Transverse colon (tissue), 4 donors: ENCODE results near the gene ATOH8. TPM values are rescaled to one million over a fixed set of nuclear protein-coding genes. Genes with fewer than 3 reads are reported as not detected.
A peak's percentile ranks its signal among the peaks of the same experiment; 100 is the strongest.

Experiments
- DNase-seq: peaks from one replicate; pipeline ENCODE4 v3.0.0-alpha.2; 2019
- H3K27ac ChIP-seq, 4 donors: fragments of 200-600 bp; sonication (generic); 2 replicates each; pipeline ENCODE4 v1.5.1; 2016 to 2018; ENCODE audit warnings: inconsistent platforms in 4 of 4
- H3K27me3 ChIP-seq: fragments of 200-600 bp; sonication (generic); 2 replicates; pipeline ENCODE4 v1.5.1; 2017; ENCODE audit warnings: inconsistent platforms
- H3K36me3 ChIP-seq, 4 donors: fragments of 200-600 bp; sonication (generic); 2 replicates each; pipeline ENCODE4 v1.5.1; 2017 to 2019; ENCODE audit warnings: inconsistent platforms in 4 of 4
- H3K4me1 ChIP-seq, 4 donors: fragments of 200-600 bp; sonication (generic); 2 replicates each; pipeline ENCODE4 v1.5.1; 2017 to 2020; ENCODE audit warnings: inconsistent platforms in 4 of 4
- H3K4me3 ChIP-seq, 4 donors: fragments of 200-600 bp; sonication (generic); 1 replicate in 1 of 4; 2 replicates in 3 of 4; pipeline versions ENCODE4 v1.5.1 to v1.6.1; 2017 to 2019; ENCODE audit warnings: inconsistent platforms in 4 of 4
- H3K9me3 ChIP-seq, 2 donors: fragments of 200-600 bp; sonication (generic); 2 replicates each; pipeline ENCODE4 v1.5.1; 2017 to 2019; ENCODE audit warnings: inconsistent platforms in 2 of 2
- EP300 ChIP-seq: sonication (generic); formaldehyde crosslinking; IDR thresholded peaks from one replicate; pipeline ENCODE4 v1.6.1; 2017; ENCODE audit warnings: antibody characterized with exemption, low read depth
- POLR2A ChIP-seq: fragments of 450-650 bp; IDR thresholded peaks from one replicate; pipeline ENCODE4 v1.6.1; 2016; ENCODE audit warnings: antibody characterized with exemption, mild to moderate bottlenecking, moderate library complexity
- POLR2AphosphoS5 ChIP-seq, 3 donors: sonication (generic); formaldehyde crosslinking; IDR thresholded peaks; one replicate each; pipeline ENCODE4 v1.6.1; 2016; ENCODE audit warnings: antibody characterized with exemption in 3 of 3
- WGBS, 2 donors: methylation state at CpG; one replicate each; pipeline ENCODE4 v1.1.5; 2018; ENCODE audit warnings: low coverage in 1 of 2; 5-methylcytosine and 5-hydroxymethylcytosine counted together
- in situ Hi-C, 4 donors: fragments of 200-750 bp; cut with MboI; loops; one replicate each; pipeline versions ENCODE4 v1.15.0 to v1.15.1; 2017; ENCODE audit warnings: low sequenced_read_pairs in 3 of 4, low pct_ligation_motif_present in 1 of 4, low pct_unique_long_range_greater_than_20kb in 1 of 4
- intact Hi-C: fragments of 100-400 bp; cut with DNase I; formaldehyde crosslinking; loops from one replicate; pipeline ENCODE4 v1.15.1; 2023; ENCODE audit warnings: low total_unique reads
- total RNA-seq, 4 donors: library from RNA; depleted of rRNA; stranded (reverse); fragments of >200 nt; gene quantifications; one replicate each; pipeline ENCODE4 v1.1.0, GENCODE V29; 2016
- TF ChIP-seq, protein P1 (sequence below), 5 experiments: fragments of 200-600 bp in 3 of 5; fragments of 450-650 bp in 2 of 5; sonication (generic) in 3 of 5; IDR thresholded peaks; 1 replicate in 2 of 5; 2 replicates in 3 of 5; pipeline ENCODE4 v1.5.1; 2016 to 2017; ENCODE audit warnings: antibody characterized with exemption in 5 of 5, inconsistent platforms in 3 of 5, mild to moderate bottlenecking in 2 of 5, moderate library complexity in 1 of 5

Gene ATOH8
- total RNA-seq, 4 donors from 2014 or later: 7.4 to 32.6 (median 14.4) TPM

DNA sequence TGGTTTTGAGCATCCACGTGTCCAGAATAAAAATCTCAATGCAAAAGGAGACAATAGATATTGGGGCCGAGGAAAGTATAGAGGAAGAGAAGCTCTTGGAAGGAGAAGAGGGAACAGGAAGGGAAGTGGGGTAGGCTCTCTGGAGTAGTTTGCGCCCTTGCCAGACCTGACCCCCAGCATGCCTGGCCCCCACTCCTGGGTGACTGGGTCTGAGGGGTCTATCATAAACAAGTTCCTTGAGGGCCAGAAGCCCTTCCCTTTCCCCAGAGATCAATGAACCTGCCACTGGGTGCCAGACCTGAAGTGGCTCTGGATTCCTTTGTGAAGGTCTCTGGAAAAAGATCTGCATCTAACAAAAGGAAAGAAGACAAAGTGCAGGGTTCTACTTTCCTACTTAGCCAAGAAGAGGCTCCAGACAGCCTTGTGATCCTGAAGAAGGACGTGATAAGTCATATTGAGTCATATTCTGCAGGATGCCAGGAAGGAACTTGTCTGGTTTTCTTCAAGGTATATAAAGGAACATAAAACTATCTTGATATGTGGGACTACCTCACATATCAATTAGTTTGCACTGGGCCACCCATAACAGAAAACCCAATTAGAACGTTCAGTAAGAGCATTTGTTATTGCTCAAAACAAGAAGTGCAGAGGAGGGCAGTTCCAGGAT is 18.7 kb upstream of the ATOH8 start:
- intact Hi-C loops: no loop called here

DNA sequence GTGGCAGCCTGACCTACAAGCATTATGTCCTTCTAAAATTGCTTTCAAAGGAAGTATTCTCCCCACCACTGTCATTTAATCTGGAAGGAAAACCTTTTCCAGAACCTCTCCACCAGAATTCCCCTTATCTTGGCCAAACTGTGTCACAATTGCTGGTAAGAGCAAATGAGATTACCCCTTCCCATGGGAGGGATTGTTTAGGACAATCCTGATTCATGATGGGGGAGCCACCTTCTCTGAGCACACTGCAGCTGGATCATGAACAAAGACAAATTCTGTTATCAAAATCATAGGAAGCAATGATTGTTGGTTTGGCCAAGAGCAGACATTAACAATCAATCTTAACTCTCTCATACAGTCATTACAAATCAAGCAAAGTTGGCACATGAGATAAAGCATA is 18.1 kb upstream of the ATOH8 start:
- Histone ChIP-seq H3K27me3 (no peaks in the 10 kb centered on the region), H3K27ac (peak overlapping the region in 2 of 4 donors; percentile 9 to 50), H3K36me3 (no peaks in the 10 kb centered on the region), H3K4me1 (peaks cover 0 to 10% (median 2%) of the 10 kb centered on the region in 4 donors), H3K9me3 (no peaks in the 10 kb centered on the region), H3K4me3 (no peak overlapping the region)
- intact Hi-C loops: no loop called here
- no peak for DNase-seq
- in situ Hi-C loops: loop anchor here in 2 of 4 donors (5.0 kb wide), 2 partner anchors 72 to 77 kb away; no protein-coding TSS in a partner anchor
- TF ChIP-seq EP300 (no peak), POLR2A (no peak), POLR2AphosphoS5 (IDR thresholded peaks at IDR 0.05) (no peak)
- TF ChIP-seq, protein P1, sequence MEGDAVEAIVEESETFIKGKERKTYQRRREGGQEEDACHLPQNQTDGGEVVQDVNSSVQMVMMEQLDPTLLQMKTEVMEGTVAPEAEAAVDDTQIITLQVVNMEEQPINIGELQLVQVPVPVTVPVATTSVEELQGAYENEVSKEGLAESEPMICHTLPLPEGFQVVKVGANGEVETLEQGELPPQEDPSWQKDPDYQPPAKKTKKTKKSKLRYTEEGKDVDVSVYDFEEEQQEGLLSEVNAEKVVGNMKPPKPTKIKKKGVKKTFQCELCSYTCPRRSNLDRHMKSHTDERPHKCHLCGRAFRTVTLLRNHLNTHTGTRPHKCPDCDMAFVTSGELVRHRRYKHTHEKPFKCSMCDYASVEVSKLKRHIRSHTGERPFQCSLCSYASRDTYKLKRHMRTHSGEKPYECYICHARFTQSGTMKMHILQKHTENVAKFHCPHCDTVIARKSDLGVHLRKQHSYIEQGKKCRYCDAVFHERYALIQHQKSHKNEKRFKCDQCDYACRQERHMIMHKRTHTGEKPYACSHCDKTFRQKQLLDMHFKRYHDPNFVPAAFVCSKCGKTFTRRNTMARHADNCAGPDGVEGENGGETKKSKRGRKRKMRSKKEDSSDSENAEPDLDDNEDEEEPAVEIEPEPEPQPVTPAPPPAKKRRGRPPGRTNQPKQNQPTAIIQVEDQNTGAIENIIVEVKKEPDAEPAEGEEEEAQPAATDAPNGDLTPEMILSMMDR (IDR thresholded peaks at IDR 0.05): no peak

More for the DNA sequence above, 18.7 kb upstream of the ATOH8 start:
- H3K9me3 ChIP-seq: no peaks in the 10 kb centered on the region
- peak overlapping the region in 3 of 4 donors; percentile 9 to 50 (median 18) for H3K27ac ChIP-seq
- 54 to 73% methylated on average over 2 to 5 of the region's 5 CpGs for WGBS, 2 donors
- H3K4me3 ChIP-seq: no peak overlapping the region
- TF ChIP-seq EP300 (no peak), POLR2AphosphoS5 (IDR thresholded peaks at IDR 0.05) (peak; percentile 6 to 64 (median 55))
- peaks cover 0 to 10% (median 2%) of the 10 kb centered on the region in 4 donors for H3K4me1 ChIP-seq
- no peaks in the 10 kb centered on the region for H3K27me3 ChIP-seq
- in situ Hi-C loops: loop anchor here in 3 of 4 donors (5.0 kb wide), 2 partner anchors 72 to 77 kb away; no protein-coding TSS in a partner anchor
- DNase-seq: no peak
- H3K36me3 ChIP-seq: no peaks in the 10 kb centered on the region

DNA sequence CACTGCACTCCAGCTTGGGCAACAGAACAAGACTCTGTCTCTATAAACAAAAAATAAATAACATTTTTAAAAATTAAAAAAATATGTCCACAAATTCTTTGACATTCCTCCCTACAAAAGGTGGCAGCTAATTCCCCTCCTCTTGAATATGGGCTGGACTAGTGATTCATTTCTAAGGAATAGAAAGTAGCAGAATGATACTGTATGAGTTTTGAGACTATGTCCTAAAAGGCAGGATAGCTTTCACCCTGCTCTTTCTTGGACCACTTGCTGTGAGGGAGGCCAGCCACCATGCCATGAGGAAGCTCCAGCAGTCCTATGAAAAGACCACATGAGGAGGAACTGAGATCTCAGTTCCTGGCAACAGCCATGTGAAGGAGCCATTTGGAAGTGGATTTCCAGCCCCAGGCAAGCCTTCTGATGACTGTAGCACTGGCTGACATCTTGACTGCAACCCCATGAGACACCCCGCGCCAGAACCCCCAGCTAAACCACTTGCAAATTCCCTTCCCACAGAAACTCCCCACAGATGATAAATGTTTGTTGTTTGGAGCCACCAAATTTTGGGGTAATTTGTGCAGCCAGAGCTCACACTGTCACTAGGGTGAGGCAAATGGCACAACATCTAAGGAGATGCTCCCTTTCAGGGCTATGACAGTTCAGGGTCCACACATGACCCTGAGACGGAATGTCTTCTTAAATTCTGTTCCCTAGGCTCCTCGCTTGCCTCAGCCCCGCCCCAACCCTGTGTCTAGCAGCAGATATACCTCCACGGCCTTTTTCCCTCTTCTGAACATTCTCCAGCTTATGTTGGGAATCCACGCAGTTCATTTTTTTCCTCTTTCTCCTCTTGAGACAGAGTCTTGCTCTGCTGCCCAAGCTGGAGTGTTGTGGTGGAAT is 17.1 kb upstream of the ATOH8 start:
- Histone ChIP-seq H3K27me3 (no peaks in the 10 kb centered on the region), H3K4me1 (peaks cover 5 to 18% (median 9%) of the 10 kb centered on the region in 4 donors), H3K4me3 (no peak overlapping the region), H3K27ac (peak overlapping the region; percentile 57 to 82 (median 66)), H3K9me3 (no peaks in the 10 kb centered on the region), H3K36me3 (no peaks in the 10 kb centered on the region)
- no peak for DNase-seq
- in situ Hi-C loops (loop anchor here in 2 of 4 donors (5.0 kb wide), 2 partner anchors 71 to 76 kb away; no protein-coding TSS in a partner anchor), intact Hi-C loops (no loop called here)
- TF ChIP-seq POLR2AphosphoS5 (IDR thresholded peaks at IDR 0.05): no peak
- TF ChIP-seq EP300: no peak
- no peak for TF ChIP-seq POLR2A
- TF ChIP-seq, protein P1 (IDR thresholded peaks at IDR 0.05): no peak
- 84 to 91% methylated on average over 4 to 7 of the region's 7 CpGs for WGBS, 2 donors

DNA sequence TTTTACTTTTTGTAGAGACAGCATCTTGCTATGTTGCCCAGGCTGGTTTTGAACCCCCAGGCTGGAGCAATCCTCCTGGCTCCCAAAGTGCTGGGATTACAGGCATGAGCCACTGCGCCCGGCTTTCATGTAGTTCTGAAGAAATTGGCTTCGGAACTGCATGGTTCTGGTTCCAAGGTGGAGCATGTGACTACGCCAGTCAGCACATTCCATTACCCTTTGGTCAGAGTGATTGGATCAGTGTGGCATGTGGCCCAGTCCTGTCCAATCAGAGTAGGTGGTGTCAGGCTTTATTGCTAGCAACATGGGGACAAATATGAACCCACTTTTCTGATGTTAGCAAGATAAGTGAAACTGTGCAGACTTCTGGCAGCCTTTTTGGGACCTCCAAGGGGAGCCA is 16.3 kb upstream of the ATOH8 start:
- Histone ChIP-seq H3K27ac (peak overlapping the region; percentile 57 to 82 (median 72)), H3K27me3 (no peaks in the 10 kb centered on the region), H3K36me3 (no peaks in the 10 kb centered on the region), H3K4me1 (peaks cover 9 to 25% (median 17%) of the 10 kb centered on the region in 4 donors), H3K4me3 (no peak overlapping the region), H3K9me3 (no peaks in the 10 kb centered on the region)
- peak; percentile 68 for DNase-seq
- intact Hi-C loops: no loop called here
- WGBS, 2 donors: 71% methylated on average over 4 of the region's 4 CpGs; no CpG with 5 or more reads in 1 of the 2 donors
- peak; percentile 68 to 81 (median 70) for TF ChIP-seq POLR2AphosphoS5 (IDR thresholded peaks at IDR 0.05)
- TF ChIP-seq EP300: no peak
- in situ Hi-C loops: loop anchor here in 2 of 4 donors (5.0 kb wide), 2 partner anchors 70 to 75 kb away; no protein-coding TSS in a partner anchor
